HUES6 (cell line): ENCODE data around the gene CCDC85C.
A peak's percentile ranks its signal among the peaks of the same experiment; 100 is the strongest.

Experiments used
- H3K27ac ChIP-seq: 2 replicates; pipeline ENCODE4 v1.7.0; 2013; ENCODE audit warnings: low read depth, mild to moderate bottlenecking, low read length, inconsistent platforms
- H3K27me3 ChIP-seq: 2 replicates; pipeline ENCODE4 v1.6.1; 2013; ENCODE audit warnings: low read length; ENCODE audit not compliant: control insufficient read depth, insufficient read depth
- H3K36me3 ChIP-seq: 2 replicates; pipeline ENCODE4 v1.6.1; 2013; ENCODE audit warnings: low read length; ENCODE audit not compliant: control insufficient read depth, insufficient read depth
- H3K4me1 ChIP-seq: 2 replicates; pipeline ENCODE4 v1.6.1; 2013; ENCODE audit warnings: low read length; ENCODE audit not compliant: control insufficient read depth, insufficient read depth
- H3K4me3 ChIP-seq: 2 replicates; pipeline ENCODE4 v1.5.1; 2013; ENCODE audit warnings: low read depth, low read length
- H3K9ac ChIP-seq: one replicate; pipeline ENCODE4 v1.6.1; 2013; ENCODE audit warnings: mild to moderate bottlenecking, low read length
- H3K9me3 ChIP-seq: 2 replicates; pipeline ENCODE4 v1.6.1; 2013; ENCODE audit warnings: low read depth, low read length; ENCODE audit not compliant: control insufficient read depth, insufficient read depth

Gene CCDC85C

GRCh38 chr14:99616832-99617800 is 13.1 kb upstream of the CCDC85C start:
- H3K27me3 ChIP-seq = no peaks in the 10 kb centered on the region
- H3K4me1 ChIP-seq = peaks cover 13% of the 10 kb centered on the region

DNA sequence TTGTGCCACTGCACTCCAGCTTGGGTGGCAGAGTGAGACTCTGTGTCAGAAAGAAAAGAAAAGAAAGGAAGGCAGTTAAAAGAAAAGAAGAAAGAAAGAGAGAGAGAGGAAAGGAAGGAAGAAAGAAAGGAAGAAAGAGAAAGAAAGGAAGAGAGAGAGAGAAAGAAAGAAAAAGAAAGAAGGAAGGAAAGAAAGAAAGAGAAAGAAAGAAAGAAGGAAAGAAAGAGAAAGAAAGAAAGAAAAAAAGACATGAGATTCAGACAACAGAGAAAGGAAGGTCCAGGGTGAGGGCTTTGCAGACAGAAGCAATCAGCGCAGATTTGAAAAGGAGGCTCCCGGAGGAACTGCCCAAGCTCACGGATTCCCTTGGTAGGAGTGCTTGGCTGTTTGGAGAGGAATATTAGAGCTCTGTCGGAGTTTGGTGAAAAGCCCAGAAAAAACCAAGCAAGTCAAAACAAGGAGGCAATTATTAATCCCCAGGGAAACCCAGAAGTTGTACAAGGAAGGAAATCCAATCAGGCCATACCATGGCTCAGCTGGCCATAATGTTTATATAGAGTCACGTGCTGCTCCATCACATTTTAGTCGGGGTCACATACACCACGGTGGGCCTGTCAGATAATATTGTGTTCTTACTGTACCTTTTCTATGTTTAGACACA is 11.6 kb upstream of the CCDC85C start:
- H3K9ac ChIP-seq = no peak overlapping the region
- H3K4me1 ChIP-seq = peaks cover 13% of the 10 kb centered on the region
- no peaks in the 10 kb centered on the region for H3K36me3 ChIP-seq
- no peaks in the 10 kb centered on the region for H3K27me3 ChIP-seq
- no peak overlapping the region for H3K27ac ChIP-seq
- H3K9me3 ChIP-seq = no peaks in the 10 kb centered on the region
- no peak overlapping the region for H3K4me3 ChIP-seq

More at GRCh38 chr14:99616832-99617800, 13.1 kb upstream of the CCDC85C start:
- no peak overlapping the region for H3K4me3 ChIP-seq
- H3K9me3 ChIP-seq = no peaks in the 10 kb centered on the region
- H3K9ac ChIP-seq = no peak overlapping the region
- no peak overlapping the region for H3K27ac ChIP-seq
- no peaks in the 10 kb centered on the region for H3K36me3 ChIP-seq

GRCh38 chr14:99612738-99613330 is 8.8 kb upstream of the CCDC85C start:
- H3K27ac ChIP-seq = no peak overlapping the region
- H3K9me3 ChIP-seq = no peaks in the 10 kb centered on the region
- H3K4me1 ChIP-seq = 0 out of 2 replicates have a peak, but pooled peaks cover 4% of the 10 kb centered on the region
- no peak overlapping the region for H3K9ac ChIP-seq
- no peak overlapping the region for H3K4me3 ChIP-seq
- 0 out of 2 replicates have a peak, but pooled peaks cover 3% of the 10 kb centered on the region for H3K27me3 ChIP-seq
- no peaks in the 10 kb centered on the region for H3K36me3 ChIP-seq

GRCh38 chr14:99612071-99612737 is 8.2 kb upstream of the CCDC85C start:
- H3K36me3 ChIP-seq = no peaks in the 10 kb centered on the region
- no peak overlapping the region for H3K9ac ChIP-seq
- 0 out of 2 replicates have a peak, but pooled peaks cover 3% of the 10 kb centered on the region for H3K27me3 ChIP-seq
- no peak overlapping the region for H3K4me3 ChIP-seq
- H3K9me3 ChIP-seq = no peaks in the 10 kb centered on the region
- 0 out of 2 replicates have a peak, but pooled peaks cover 4% of the 10 kb centered on the region for H3K4me1 ChIP-seq
- no peak overlapping the region for H3K27ac ChIP-seq

DNA sequence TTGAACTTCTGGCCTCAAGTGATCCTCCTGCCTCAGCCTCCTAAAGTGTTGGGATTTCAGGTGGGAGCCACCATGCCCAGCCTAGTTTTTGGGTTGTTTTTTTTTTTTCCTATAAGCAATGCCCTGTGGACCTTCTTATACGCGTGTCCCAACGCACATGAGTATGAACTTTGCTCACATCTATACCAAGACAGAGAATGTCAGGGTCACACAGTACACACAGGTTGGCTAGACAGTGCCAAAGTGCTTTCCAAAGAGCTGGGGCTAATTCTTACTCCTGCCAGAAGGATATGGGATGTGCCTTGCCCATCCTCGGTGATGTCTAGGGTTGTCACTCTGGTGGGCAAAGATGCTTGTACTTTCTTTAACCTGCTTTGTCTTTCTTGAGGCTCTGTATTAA is 7.6 kb upstream of the CCDC85C start:
- Histone ChIP-seq H3K27ac (no peak overlapping the region), H3K4me1 (peaks cover 5% of the 10 kb centered on the region; the same call in 1 of the 2 replicates), H3K27me3 (peaks cover 4% of the 10 kb centered on the region; the same call in 1 of the 2 replicates), H3K36me3 (no peaks in the 10 kb centered on the region), H3K9ac (no peak overlapping the region), H3K9me3 (no peaks in the 10 kb centered on the region), H3K4me3 (no peak overlapping the region)

DNA sequence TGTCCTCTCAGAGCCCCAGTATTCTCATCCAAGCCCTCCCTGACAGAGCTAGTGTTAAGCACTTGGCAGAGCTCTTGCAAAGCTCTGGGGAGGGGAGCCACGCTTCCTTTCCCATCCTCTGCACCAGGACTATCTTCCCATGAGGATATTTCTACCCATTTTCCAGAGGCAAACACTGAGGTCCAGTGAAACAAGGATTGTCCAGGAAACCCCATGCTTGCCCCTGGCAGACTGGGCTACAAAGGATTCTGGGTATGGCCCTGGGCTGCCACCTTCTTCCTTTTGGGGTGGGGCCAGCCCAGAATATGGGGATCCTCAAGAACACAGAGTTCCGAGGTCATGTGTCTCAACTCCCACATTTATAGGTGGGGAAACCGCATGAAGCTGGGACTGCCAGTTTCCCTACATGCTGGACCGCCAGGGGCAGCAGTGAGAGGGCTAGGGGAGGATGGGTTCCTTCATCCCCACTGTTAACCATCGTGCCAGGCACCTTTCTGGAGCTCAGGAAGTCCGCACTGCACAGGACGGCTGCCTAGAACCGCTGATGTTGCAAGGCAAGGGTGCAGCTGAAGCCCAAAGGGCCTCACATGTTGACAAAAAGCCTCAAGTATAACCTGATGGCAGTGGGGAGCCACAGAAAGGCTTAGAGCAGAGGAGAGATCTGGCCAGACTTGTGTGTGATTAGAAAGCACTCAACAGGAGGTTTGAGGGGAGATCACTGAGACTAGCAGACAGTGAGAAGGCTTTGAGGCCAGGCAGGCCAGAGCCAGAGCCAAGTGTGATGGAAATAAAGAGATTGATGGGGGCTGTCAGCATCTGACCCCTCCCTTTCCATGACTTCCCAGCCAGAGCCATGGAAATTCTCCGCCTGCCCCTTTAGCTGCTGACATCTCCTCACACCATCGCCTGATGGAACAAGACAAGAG is 5.5 kb upstream of the CCDC85C start:
- H3K36me3 ChIP-seq = no peaks in the 10 kb centered on the region
- H3K4me1 ChIP-seq = peaks cover 18% of the 10 kb centered on the region; the same call in 1 of the 2 replicates
- no peak overlapping the region for H3K27ac ChIP-seq

DNA sequence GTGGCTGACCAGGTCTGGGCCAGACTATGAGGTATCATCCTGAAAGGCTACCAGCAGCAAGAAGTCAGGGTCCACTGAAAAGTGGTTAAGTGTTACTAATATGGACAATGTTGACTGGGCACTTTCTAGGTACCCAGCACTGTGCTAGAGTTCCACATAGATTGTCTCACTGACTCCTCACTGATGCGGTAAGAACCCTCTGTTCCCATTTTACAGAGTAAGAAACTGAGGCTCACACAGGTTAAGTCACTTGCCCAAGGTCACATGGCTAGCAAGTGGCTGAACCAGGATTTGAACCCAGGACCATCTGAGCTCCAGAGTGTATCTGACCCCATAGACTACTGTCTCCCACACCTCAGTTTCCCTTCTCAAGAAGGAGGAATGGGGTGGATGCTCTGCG is 4.6 kb upstream of the CCDC85C start:
- Histone ChIP-seq H3K36me3 (no peaks in the 10 kb centered on the region), H3K27ac (no peak overlapping the region), H3K9ac (no peak overlapping the region), H3K4me1 (peaks cover 18% of the 10 kb centered on the region; the same call in 1 of the 2 replicates), H3K9me3 (no peaks in the 10 kb centered on the region), H3K4me3 (no peak overlapping the region), H3K27me3 (peaks cover 19% of the 10 kb centered on the region)

More for the DNA sequence above, 5.5 kb upstream of the CCDC85C start:
- Histone ChIP-seq H3K4me3 (no peak overlapping the region), H3K27me3 (peaks cover 17% of the 10 kb centered on the region; the same call in 1 of the 2 replicates), H3K9me3 (no peaks in the 10 kb centered on the region), H3K9ac (no peak overlapping the region)

- Histone ChIP-seq H3K9me3 (no peaks in the 10 kb centered on the region), H3K4me1 (peaks cover 29% of the 10 kb centered on the region), H3K27me3 (peaks cover 38% of the 10 kb centered on the region), H3K4me3 (no peak overlapping the region), H3K36me3 (no peaks in the 10 kb centered on the region), H3K27ac (no peak overlapping the region), H3K9ac (no peak overlapping the region)
Observed at GRCh38 chr14:99606359-99606758, 2.4 kb upstream of the CCDC85C start.

DNA sequence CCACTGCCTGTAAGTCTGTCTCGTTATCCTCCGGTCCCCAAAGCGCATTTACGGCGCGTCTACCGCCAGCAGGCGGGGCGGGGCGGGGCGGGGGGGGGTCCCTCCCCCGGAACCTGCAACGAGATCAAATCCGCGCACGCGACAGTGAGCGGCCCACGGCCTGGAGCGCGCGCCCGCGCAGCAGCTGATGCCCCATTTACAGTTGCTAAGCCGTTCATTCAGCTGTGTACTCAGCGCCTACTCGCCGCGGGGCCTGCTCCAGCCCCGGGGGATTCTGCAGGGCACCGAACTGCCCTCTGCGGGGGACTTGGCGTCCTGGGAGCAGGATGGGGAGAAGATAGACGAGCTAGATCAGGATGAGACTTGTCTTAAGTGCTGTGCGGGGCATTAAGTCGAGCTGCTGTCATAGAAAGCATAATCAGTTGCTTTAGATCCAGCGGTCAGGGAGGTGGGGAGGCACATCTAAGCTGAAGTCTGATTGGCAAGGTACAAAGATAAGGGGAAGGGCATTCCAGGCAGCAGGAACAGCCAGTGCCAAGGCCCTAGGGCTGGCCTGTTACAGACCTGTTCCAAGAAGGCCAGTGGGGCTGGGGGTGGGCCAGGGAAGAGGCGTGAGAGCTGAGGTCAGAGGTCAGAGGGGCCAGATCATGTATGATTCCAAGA is 1.4 kb upstream of the CCDC85C start:
- H3K36me3 ChIP-seq = no peaks in the 10 kb centered on the region
- peaks cover 38% of the 10 kb centered on the region for H3K27me3 ChIP-seq
- no peaks in the 10 kb centered on the region for H3K9me3 ChIP-seq
- peak overlapping the region; percentile 87 for H3K4me3 ChIP-seq
- H3K9ac ChIP-seq = peak overlapping the region; percentile 78
- no peak overlapping the region for H3K27ac ChIP-seq
- H3K4me1 ChIP-seq = peaks cover 35% of the 10 kb centered on the region
